Body of pancreas (tissue), 4 donors: Measurements from ENCODE around the gene TVP23A. TPM values are rescaled to one million over a fixed set of nuclear protein-coding genes. Genes with fewer than 3 reads are reported as not detected.

ENCODE experiments used
- ATAC-seq: fragments of 150-250 bp; one replicate; pipeline ENCODE4 v1.9.1; 2016
- DNase-seq, 4 donors: peaks; one replicate each; pipeline ENCODE4 v3.0.0-alpha.2; 2019
- H3K27ac ChIP-seq, 4 donors: fragments of 200-600 bp; sonication (generic); 1 replicate in 3 of 4; 2 replicates in 1 of 4; pipeline versions ENCODE4 v1.5.1 to v1.6.1; 2016 to 2019; ENCODE audit warnings: mild to moderate bottlenecking in 1 of 4, mixed read lengths in 1 of 4, moderate library complexity in 1 of 4
- H3K27me3 ChIP-seq, 2 donors: fragments of 200-600 bp; sonication (generic); one replicate each; pipeline ENCODE4 v1.6.0; 2016; ENCODE audit warnings: mild to moderate bottlenecking in 1 of 2
- H3K36me3 ChIP-seq, 2 donors: fragments of 200-600 bp; sonication (generic); replicated peaks in 1 of 2; 2 replicates each; pipeline ENCODE4 v1.5.1; 2016; ENCODE audit warnings: low read depth in 2 of 2; ENCODE audit not compliant: insufficient read depth in 1 of 2
- H3K4me1 ChIP-seq: fragments of 200-600 bp; sonication (generic); one replicate; pipeline ENCODE4 v1.6.0; 2016
- H3K4me3 ChIP-seq, 2 donors: fragments of 200-600 bp; sonication (generic); 1 replicate in 1 of 2; 2 replicates in 1 of 2; pipeline ENCODE4 v1.5.1; 2016 to 2019
- H3K9me3 ChIP-seq, 3 donors: fragments of 200-600 bp; sonication (generic); 1 replicate in 2 of 3; 2 replicates in 1 of 3; pipeline ENCODE4 v1.5.1; 2016
- CTCF ChIP-seq, 7 experiments: fragments of 450-650 bp in 4 of 7; fragments of 200-600 bp in 3 of 7; sonication (generic) in 3 of 7; IDR thresholded peaks; one replicate each; pipeline ENCODE4 v1.5.1; 2016 to 2019; ENCODE audit warnings: antibody characterized with exemption in 7 of 7
- POLR2A ChIP-seq, 3 donors: fragments of 450-650 bp; IDR thresholded peaks; one replicate each; pipeline ENCODE4 v1.6.1; 2016; ENCODE audit warnings: antibody characterized with exemption in 3 of 3, mild to moderate bottlenecking in 2 of 3
- WGBS, 2 donors: methylation state at CpG; one replicate each; pipeline ENCODE4 v1.1.5; 2017; 5-methylcytosine and 5-hydroxymethylcytosine counted together
- intact Hi-C: fragments of 100-400 bp; cut with DNase I; formaldehyde crosslinking; loops from one replicate; pipeline ENCODE4 v1.15.1; 2023
- total RNA-seq, 2 donors: library from RNA; depleted of rRNA; stranded (reverse); fragments of >200 nt; gene quantifications; one replicate each; pipeline ENCODE4 v1.1.0, GENCODE V29; 2016

Gene TVP23A
- not detected for total RNA-seq

- Histone ChIP-seq H3K27ac (no peak within 1 kb of the TSS), H3K36me3 (no peaks in the 10 kb centered on the region), H3K4me1 (peaks cover 23% of the 10 kb centered on the region), H3K4me3 (no peak within 1 kb of the TSS), H3K9me3 (no peaks in the 10 kb centered on the region), H3K27me3 (no peaks in the 10 kb centered on the region)
- DNase-seq (no peak), ATAC-seq (no peak)
- 74 to 75% methylated on average over 39 to 46 of the region's 64 CpGs for WGBS, 2 donors
- TF ChIP-seq CTCF (IDR thresholded peaks at IDR 0.05) (no peak), POLR2A (IDR thresholded peaks at IDR 0.05) (no peak)
- intact Hi-C loops = no loop called here
Measured at GRCh38 chr16:10817963-10818941, at the start of gene TVP23A. Gene TVP23A (minus strand): TSS chr16:10818794. CDS start chr16:10818493, 301 bp downstream.

- no peaks in the 10 kb centered on the region for H3K36me3 ChIP-seq
- ATAC-seq = no peak
- H3K27ac ChIP-seq = peak overlapping the region in 3 of 4 donors; percentile 46 to 70 (median 56)
- H3K9me3 ChIP-seq = no peaks in the 10 kb centered on the region
- no peak for TF ChIP-seq POLR2A (IDR thresholded peaks at IDR 0.05)
- no peak for TF ChIP-seq CTCF (IDR thresholded peaks at IDR 0.05)
- whole genome bisulfite sequencing, 2 donors = 53 to 64% methylated on average over 6 of the region's 6 CpGs
- no peak overlapping the region for H3K4me3 ChIP-seq
- H3K27me3 ChIP-seq = no peaks in the 10 kb centered on the region
- H3K4me1 ChIP-seq = peaks cover 38% of the 10 kb centered on the region
- no peak for DNase-seq
- intact Hi-C loops = no loop called here
Measured at GRCh38 chr16:10868104-10868595, 49.6 kb upstream of the TVP23A start.

GRCh38 chr16:10867199-10867598, 48.6 kb upstream of the TVP23A start:
- Histone ChIP-seq H3K36me3 (no peaks in the 10 kb centered on the region), H3K27me3 (no peaks in the 10 kb centered on the region), H3K27ac (no peak overlapping the region), H3K4me3 (no peak overlapping the region), H3K9me3 (no peaks in the 10 kb centered on the region), H3K4me1 (peaks cover 40% of the 10 kb centered on the region)
- WGBS, 2 donors = 89 to 94% methylated on average over 6 of the region's 6 CpGs
- intact Hi-C loops = no loop called here
- no peak for ATAC-seq
- TF ChIP-seq CTCF (IDR thresholded peaks at IDR 0.05) = no peak
- no peak for TF ChIP-seq POLR2A (IDR thresholded peaks at IDR 0.05)
- DNase-seq = no peak

- H3K4me3 ChIP-seq = no peak overlapping the region
- H3K4me1 ChIP-seq = peaks cover 34% of the 10 kb centered on the region
- no peaks in the 10 kb centered on the region for H3K9me3 ChIP-seq
- DNase-seq (no peak), ATAC-seq (no peak)
- TF ChIP-seq POLR2A (IDR thresholded peaks at IDR 0.05) (no peak), CTCF (IDR thresholded peaks at IDR 0.05) (no peak)
- H3K36me3 ChIP-seq = no peaks in the 10 kb centered on the region
- H3K27ac ChIP-seq = no peak overlapping the region
- 83 to 84% methylated on average over 10 to 13 of the region's 13 CpGs for WGBS, 2 donors
- intact Hi-C loops = no loop called here
- H3K27me3 ChIP-seq = no peaks in the 10 kb centered on the region
Measured at GRCh38 chr16:10865991-10866966, 47.7 kb upstream of the TVP23A start.
